ENCODE measurements around the gene DAP.
A peak's percentile ranks its signal among the peaks of the same experiment; 100 is the strongest.
"Not testable (repeated sequence)": the region's sequence is repeated elsewhere in the genome, so short reads cannot be mapped to it uniquely, and the experiment has no call there.

The DAP gene

DNA sequence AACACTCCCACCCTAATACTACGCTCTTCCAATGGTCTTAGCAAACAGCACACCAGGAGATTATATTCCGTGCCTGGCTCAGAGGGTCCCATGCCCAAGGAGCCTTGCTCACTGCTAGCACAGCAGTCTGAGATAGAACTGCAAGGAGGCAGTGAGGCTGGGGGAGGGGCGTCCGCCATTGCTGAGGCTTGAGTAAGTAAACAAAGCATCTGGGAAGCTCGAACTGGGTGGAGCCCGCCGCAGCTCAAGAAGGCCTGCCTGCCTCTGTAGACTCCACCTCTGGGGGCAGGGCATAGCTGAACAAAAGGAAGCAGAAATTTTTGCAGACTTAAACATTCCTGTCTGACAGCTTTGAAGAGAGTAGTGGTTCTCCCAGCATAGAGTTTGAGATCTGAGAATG lies 19.2 kb upstream of the DAP start:
- not testable (repeated sequence) for H3K36me3 ChIP-seq (ENCODE audit: insufficient read depth, low read length); H3K9me3 ChIP-seq (replicated peaks; ENCODE audit: low read length)

DNA sequence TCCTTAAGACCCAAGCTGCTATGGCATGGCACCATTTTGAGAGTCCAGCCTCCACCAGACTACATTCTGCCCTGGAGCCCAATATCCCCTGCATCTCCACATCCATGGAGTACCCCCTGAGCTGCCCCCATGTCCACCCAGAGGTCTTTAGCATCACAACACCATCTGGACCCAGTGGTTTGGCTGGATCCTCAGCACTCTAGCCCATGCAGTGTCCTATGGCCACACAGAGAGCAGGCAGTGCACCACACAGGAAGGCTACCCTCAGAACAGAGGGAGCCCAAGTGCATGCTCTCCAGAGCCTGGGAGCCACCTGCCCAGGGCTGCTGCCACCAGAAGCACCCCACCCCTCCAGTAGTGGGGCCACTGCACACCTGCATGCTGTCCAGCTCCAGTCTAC lies 18.6 kb upstream of the DAP start:
- peaks cover 18% of the 10 kb centered on the region for H3K27me3 ChIP-seq (ENCODE audit: control insufficient read depth, insufficient read depth, low read length)
- H3K36me3 ChIP-seq (ENCODE audit: insufficient read depth, low read length): no peaks in the 10 kb centered on the region
- no peaks in the 10 kb centered on the region for H3K9me3 ChIP-seq (replicated peaks; ENCODE audit: low read length)
- H3K4me3 ChIP-seq (ENCODE audit: low read length): no peak overlapping the region
- H3K9ac ChIP-seq (ENCODE audit: low read depth, low read length): no peak overlapping the region
- H3K4me1 ChIP-seq (ENCODE audit: control insufficient read depth, insufficient read depth, low read length): no peaks in the 10 kb centered on the region
- no peak overlapping the region for H3K4me2 ChIP-seq (ENCODE audit: low read length)

More for the DNA sequence above, 19.2 kb upstream of the DAP start:
- H3K27me3 ChIP-seq (ENCODE audit: control insufficient read depth, insufficient read depth, low read length): peaks cover 18% of the 10 kb centered on the region
- H3K4me2 ChIP-seq (ENCODE audit: low read length); H3K4me3 ChIP-seq (ENCODE audit: low read length); H3K4me1 ChIP-seq (ENCODE audit: control insufficient read depth, insufficient read depth, low read length); H3K9ac ChIP-seq (ENCODE audit: low read depth, low read length): not testable (repeated sequence)

DNA sequence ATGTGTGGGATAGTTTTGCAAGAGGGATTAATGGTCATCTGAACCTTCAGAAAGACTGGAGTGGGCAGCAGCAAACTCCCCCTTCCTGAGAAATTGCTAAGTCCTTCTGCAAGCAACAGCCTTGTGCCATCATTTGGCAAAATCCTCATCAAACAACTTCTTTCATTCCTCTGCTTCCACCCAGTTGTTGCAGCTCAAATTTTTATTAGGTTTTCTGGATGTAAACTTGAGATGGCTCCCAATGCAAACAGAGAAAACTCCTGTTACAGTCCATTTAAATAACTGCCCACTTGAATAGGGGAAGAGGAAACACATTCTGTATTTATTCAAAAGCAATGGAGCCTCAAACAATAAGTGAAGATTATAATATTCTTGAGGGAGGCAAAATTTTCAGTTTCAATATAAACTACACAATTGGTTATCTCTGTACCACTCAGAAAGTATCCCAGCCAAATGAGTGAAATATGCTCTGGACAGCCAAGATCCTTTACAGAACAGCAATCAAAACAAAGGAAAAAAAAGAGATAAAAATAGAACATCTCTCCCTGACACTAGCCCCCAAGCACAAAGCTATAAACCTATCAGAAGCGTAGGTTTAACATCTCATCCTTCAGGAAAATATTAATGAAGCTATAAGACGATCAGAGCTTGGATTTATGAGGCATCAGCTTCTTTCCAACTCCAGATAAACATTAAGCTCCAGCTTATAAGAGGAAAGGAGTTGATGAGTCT lies 17.3 kb upstream of the DAP start:
- Histone ChIP-seq H3K9ac (ENCODE audit: low read depth, low read length) (no peak overlapping the region), H3K9me3 (replicated peaks; ENCODE audit: low read length) (no peaks in the 10 kb centered on the region), H3K4me2 (ENCODE audit: low read length) (no peak overlapping the region), H3K4me3 (ENCODE audit: low read length) (no peak overlapping the region), H3K27me3 (ENCODE audit: control insufficient read depth, insufficient read depth, low read length) (peaks cover 18% of the 10 kb centered on the region), H3K4me1 (ENCODE audit: control insufficient read depth, insufficient read depth, low read length) (no peaks in the 10 kb centered on the region), H3K36me3 (ENCODE audit: insufficient read depth, low read length) (no peaks in the 10 kb centered on the region)

DNA sequence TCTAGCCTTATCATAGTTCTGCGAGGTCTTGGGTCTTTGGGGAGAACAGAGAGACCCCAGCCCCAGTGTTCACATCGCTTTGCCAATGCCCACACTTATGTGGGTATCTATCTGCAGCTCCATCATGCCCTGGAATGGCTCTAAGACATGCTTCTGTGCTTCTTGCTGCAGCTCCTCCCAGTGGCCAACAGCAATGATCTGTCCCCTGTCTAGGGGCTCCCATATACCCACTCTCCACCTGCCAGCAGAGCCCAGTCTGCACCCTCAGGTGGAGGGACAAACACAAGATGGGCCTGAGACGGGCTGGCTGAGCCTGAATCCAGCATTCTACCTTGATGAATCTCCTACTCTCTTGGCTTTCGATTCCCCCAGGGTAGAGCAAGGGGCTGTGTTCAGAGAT lies 14.6 kb upstream of the DAP start:
- Histone ChIP-seq H3K4me3 (ENCODE audit: low read length) (no peak overlapping the region), H3K9ac (ENCODE audit: low read depth, low read length) (no peak overlapping the region), H3K4me1 (ENCODE audit: control insufficient read depth, insufficient read depth, low read length) (no peaks in the 10 kb centered on the region), H3K4me2 (ENCODE audit: low read length) (no peak overlapping the region), H3K9me3 (replicated peaks; ENCODE audit: low read length) (no peaks in the 10 kb centered on the region), H3K27me3 (ENCODE audit: control insufficient read depth, insufficient read depth, low read length) (peaks cover 41% of the 10 kb centered on the region), H3K36me3 (ENCODE audit: insufficient read depth, low read length) (no peaks in the 10 kb centered on the region)

DNA sequence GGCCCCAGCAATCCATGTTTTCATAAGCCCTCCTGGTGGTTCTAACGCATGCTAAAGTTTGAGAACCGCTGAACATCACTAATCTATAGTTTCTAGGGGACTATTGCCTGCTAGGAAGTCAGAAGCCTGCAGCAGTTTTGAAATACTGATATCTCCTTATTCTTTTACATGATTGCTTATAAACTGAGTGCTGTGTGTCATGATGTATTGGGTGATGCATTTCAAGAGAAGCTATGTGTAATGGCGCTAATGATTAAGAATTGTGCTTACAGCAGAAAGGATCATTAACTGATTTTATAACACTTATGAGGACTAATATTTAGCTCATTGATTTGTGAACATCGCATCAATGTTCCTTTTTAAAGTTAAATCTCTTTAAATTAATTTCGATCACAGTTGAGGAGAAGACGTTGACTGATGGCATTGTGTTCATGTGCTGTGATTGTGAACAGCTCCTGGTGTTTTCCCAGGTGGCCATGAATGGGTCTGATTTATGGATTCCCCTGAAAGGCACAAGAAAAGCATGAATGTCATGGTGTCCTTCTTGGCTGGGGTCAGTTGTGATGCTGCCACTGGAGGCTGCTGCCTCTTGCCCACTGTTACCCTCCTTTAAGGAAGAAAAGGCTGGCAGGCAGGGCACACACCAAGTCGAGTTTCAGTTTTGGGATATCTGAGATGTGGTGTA lies 12.0 kb upstream of the DAP start:
- Histone ChIP-seq H3K9ac (ENCODE audit: low read depth, low read length) (no peak overlapping the region), H3K4me2 (ENCODE audit: low read length) (no peak overlapping the region), H3K27me3 (ENCODE audit: control insufficient read depth, insufficient read depth, low read length) (peaks cover 46% of the 10 kb centered on the region), H3K36me3 (ENCODE audit: insufficient read depth, low read length) (no peaks in the 10 kb centered on the region), H3K4me3 (ENCODE audit: low read length) (no peak overlapping the region), H3K4me1 (ENCODE audit: control insufficient read depth, insufficient read depth, low read length) (no peaks in the 10 kb centered on the region), H3K9me3 (replicated peaks; ENCODE audit: low read length) (no peaks in the 10 kb centered on the region)

DNA sequence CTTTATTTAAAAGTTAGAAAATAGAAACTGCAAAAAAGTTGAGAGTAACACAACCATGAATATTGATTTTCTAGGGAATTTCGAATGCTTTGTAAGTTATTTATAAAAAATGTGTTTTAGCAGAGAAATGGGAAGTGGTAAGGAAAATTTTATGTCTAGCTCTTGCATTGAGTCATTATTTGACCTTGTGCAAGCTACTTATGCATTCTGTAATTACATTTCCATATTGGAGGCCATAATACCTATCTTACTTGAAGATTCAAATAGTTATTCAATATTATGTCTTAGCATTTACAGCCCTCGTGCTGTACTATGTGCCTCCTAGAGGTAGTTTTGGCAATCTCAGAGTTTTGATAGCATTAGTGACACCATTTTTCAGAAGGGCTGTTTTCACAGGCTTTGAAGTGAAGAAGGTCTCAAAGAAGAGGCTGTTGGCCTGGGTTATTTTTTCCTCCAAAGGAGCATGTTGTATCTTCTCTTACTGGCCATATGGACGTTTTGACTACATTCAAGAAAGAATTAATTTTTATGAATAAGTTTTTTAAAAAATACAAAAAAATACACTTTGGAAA lies 7.4 kb upstream of the DAP start:
- H3K4me1 ChIP-seq (ENCODE audit: control insufficient read depth, insufficient read depth, low read length): no peaks in the 10 kb centered on the region
- H3K9me3 ChIP-seq (replicated peaks; ENCODE audit: low read length): no peaks in the 10 kb centered on the region
- H3K27me3 ChIP-seq (ENCODE audit: control insufficient read depth, insufficient read depth, low read length): peaks cover 37% of the 10 kb centered on the region
- H3K4me3 ChIP-seq (ENCODE audit: low read length): no peak overlapping the region
- H3K4me2 ChIP-seq (ENCODE audit: low read length): no peak overlapping the region
- H3K9ac ChIP-seq (ENCODE audit: low read depth, low read length): no peak overlapping the region
- no peaks in the 10 kb centered on the region for H3K36me3 ChIP-seq (ENCODE audit: insufficient read depth, low read length)

DNA sequence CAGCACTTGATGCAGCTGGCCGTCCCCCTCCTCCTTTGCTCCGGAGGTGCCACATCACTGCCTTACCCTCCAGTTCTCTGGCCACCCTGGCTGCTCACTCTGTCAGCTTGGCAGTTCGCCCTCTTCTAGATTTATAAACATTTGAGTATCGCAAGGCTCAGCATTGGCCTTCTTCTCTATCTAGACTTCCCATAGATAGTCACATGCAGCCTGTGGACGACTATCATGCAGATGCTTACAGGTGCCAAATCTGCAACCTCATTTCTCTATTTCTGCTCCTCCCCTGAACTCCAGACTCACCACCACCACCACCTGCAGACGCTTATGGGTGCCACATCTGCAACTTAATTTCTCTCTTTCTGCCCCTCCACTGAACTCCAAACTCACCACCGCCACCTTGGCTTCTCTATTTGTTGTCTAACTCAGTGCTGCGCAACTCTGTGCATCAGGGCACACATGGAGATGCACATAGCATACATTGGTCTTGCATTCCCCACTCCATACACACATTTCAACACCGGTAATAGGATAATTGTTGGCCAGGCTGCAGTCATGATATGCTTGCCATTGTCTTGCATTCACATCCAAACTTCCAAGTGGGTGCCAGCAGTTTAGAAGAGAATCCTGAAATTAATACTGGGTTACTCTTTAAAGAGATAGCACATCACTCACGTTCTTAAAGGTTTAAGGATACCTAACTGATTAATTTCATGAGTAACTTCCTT lies 1.9 kb upstream of the DAP start:
- Histone ChIP-seq H3K9ac (ENCODE audit: low read depth, low read length) (no peak overlapping the region), H3K4me1 (ENCODE audit: control insufficient read depth, insufficient read depth, low read length) (peaks cover 27% of the 10 kb centered on the region), H3K27me3 (ENCODE audit: control insufficient read depth, insufficient read depth, low read length) (no peaks in the 10 kb centered on the region), H3K9me3 (replicated peaks; ENCODE audit: low read length) (no peaks in the 10 kb centered on the region), H3K36me3 (ENCODE audit: insufficient read depth, low read length) (peaks cover 3% of the 10 kb centered on the region), H3K4me3 (ENCODE audit: low read length) (no peak overlapping the region), H3K4me2 (ENCODE audit: low read length) (no peak overlapping the region)

DNA sequence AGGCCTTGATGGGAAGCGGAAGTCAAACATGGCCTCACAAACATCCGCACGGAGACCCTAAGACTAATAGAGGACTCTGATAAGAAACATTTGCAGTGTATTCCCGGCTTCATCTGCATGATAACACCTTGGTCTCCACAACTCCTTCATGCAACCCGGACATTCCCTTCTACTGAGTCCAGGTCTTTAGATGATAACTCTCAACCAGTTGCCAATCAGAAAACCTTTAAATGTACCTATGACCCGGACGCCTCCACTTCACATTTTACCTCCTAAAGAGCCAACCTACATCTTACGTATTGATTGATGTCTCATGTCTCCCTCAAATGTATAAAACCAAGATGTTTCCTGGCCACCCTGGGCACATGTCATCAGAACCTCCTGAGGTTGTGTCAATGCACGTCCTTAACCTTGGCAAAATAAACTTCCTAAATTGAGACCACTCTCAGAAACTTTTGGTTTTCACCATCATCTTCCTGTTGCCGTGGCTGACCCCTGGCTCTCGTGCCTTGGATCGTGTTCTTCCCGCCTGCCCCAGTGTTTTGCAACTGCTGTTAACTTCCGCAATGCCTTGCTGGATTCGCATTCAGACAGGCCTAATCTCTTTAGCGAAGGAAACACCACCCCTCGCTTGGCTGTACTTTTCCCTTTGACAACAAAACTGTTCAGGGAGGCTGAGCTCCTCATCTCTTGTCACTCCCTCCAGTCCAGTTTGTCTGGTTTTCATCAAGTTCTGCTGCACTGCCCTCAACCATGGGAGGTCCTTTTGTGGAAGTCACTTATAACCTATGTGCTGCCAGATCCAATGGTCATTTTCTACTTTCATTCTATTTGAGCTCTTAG lies 1.1 kb upstream of the DAP start:
- Histone ChIP-seq H3K4me1 (ENCODE audit: control insufficient read depth, insufficient read depth, low read length) (peaks cover 27% of the 10 kb centered on the region), H3K36me3 (ENCODE audit: insufficient read depth, low read length) (peaks cover 3% of the 10 kb centered on the region), H3K4me3 (ENCODE audit: low read length) (peak overlapping the region; percentile 78), H3K4me2 (ENCODE audit: low read length) (peak overlapping the region; percentile 92), H3K9me3 (replicated peaks; ENCODE audit: low read length) (no peaks in the 10 kb centered on the region), H3K27me3 (ENCODE audit: control insufficient read depth, insufficient read depth, low read length) (no peaks in the 10 kb centered on the region), H3K9ac (ENCODE audit: low read depth, low read length) (peak overlapping the region; percentile 93)

DNA sequence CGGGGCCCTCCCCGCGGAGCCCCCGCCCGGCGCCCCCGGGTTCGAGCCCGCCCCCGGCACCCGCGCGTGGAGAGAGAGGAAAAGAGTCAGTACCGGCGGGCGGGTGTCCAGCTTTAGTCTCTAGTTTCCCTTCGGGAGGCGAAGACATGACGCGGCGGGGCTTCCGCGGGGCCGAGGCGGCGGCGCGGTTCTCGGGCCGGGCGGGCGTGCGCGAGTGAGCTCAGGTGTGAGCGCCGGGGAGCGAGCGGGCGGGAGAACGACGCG lies 181 bp downstream of the DAP start:
- Histone ChIP-seq H3K9me3 (replicated peaks; ENCODE audit: low read length) (no peaks in the 10 kb centered on the region), H3K4me3 (ENCODE audit: low read length) (peak overlapping the region; percentile 78), H3K4me1 (ENCODE audit: control insufficient read depth, insufficient read depth, low read length) (peaks cover 37% of the 10 kb centered on the region), H3K27me3 (ENCODE audit: control insufficient read depth, insufficient read depth, low read length) (no peaks in the 10 kb centered on the region), H3K9ac (ENCODE audit: low read depth, low read length) (peak overlapping the region; percentile 91), H3K36me3 (ENCODE audit: insufficient read depth, low read length) (peaks cover 8% of the 10 kb centered on the region), H3K4me2 (ENCODE audit: low read length) (peak overlapping the region; percentile 81)

DNA sequence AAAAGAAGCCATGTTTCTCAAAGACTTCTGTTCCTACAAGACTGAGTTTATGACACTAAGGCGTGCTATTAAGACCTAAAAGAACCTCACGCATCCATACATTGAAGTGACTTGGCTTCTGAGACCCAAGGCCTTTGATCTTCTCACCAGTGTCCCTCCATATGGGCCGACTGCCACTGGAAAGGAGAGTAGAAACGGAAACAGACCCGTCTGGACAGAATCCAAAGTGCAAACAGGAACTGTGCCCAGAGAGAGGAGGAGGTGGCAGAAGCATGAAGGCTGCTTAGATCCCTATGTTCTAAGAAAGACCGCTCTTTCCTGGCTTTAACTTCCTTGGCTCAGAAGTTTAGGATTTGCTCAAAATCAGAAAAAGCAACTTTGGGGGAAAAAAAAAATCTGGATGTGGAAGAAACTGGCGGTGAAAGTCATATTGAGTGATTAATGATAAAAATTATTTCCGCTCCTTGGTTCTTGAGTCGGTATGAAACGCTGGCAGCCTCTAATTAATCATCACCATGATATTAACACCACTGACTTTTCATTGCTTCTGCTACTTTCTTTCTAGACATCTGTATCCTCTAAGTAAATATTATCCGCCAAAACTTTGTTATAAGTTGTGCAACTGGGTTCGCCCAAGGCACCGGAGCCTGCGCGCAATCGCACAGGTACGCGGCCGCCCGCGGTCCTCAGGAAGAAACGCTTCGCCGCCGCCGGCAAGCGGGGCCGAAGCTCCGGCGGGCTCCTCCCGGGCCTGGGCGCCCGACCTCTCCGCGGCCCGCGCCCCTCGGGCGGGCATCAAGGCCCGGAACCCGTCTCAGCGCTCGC lies 726 bp downstream of the DAP start:
- peaks cover 37% of the 10 kb centered on the region for H3K4me1 ChIP-seq (ENCODE audit: control insufficient read depth, insufficient read depth, low read length)

More for the DNA sequence above, 726 bp downstream of the DAP start:
- H3K9ac ChIP-seq (ENCODE audit: low read depth, low read length): peak overlapping the region; percentile 91
- peaks cover 8% of the 10 kb centered on the region for H3K36me3 ChIP-seq (ENCODE audit: insufficient read depth, low read length)
- peak overlapping the region; percentile 81 for H3K4me2 ChIP-seq (ENCODE audit: low read length)
- H3K27me3 ChIP-seq (ENCODE audit: control insufficient read depth, insufficient read depth, low read length): no peaks in the 10 kb centered on the region
- peak overlapping the region; percentile 78 for H3K4me3 ChIP-seq (ENCODE audit: low read length)
- H3K9me3 ChIP-seq (replicated peaks; ENCODE audit: low read length): no peaks in the 10 kb centered on the region

Measured in skeletal muscle satellite cell (primary cell).